VCaP (cell line): Measurements from ENCODE around the gene PRPF6.

Experiments
- H3K27ac ChIP-seq: fragments of 450-650 bp; 2 replicates; pipeline ENCODE4 v1.5.1; 2017
- TF ChIP-seq, protein P1 (sequence below): fragments of 450-650 bp; conservative IDR thresholded peaks from 2 replicates; pipeline ENCODE4 v1.5.1; 2017; ENCODE audit warnings: mild to moderate bottlenecking, moderate library complexity

The PRPF6 gene

DNA sequence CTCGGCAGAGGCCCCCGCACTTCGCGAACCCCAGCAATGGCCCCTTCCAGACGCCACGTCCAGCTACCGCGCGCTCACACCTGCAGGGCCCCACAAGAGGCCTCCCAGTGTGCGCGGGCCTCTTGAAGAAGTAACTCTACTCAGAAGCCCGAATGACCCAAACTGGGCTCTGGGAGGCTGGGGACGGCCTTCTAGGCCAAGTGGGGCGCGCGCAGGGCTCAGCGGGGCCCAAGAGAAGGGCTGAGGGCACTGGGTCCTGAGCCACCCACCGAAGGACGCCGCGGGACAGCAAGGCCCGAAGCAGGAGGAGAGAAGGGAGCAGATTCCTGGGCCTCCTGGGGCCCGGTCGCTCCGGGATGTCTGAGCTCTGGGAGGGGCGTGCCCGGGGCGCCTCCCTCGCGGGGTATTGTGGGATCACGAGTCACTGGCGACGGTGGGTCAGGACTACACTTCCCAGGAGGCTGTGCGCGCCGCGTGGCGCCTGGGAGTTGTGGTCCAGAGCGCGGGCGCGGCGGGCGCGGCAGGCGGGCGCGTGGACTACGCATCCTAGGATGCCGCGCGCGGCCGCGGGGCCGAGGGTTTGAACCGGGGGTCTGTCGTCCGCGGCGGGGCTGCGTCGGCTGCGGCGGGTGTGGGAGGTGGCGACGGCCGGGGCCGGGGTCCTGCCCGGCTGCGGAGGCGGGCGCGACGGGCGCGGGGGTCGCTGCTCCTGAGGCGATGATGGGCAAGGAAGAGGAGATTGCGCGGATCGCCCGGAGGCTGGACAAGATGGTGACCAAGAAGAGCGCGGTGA is 81.9 kb downstream of the PRPF6 start, which contains the start of gene TCEA2:
TCEA2 (plus strand) TSS at position 603 of the 793 bp plus-strand sequence; CDS start at position 718, 115 bp downstream.
- peak within 1 kb of the TSS; percentile 87 for H3K27ac ChIP-seq
- TF ChIP-seq, protein P1, sequence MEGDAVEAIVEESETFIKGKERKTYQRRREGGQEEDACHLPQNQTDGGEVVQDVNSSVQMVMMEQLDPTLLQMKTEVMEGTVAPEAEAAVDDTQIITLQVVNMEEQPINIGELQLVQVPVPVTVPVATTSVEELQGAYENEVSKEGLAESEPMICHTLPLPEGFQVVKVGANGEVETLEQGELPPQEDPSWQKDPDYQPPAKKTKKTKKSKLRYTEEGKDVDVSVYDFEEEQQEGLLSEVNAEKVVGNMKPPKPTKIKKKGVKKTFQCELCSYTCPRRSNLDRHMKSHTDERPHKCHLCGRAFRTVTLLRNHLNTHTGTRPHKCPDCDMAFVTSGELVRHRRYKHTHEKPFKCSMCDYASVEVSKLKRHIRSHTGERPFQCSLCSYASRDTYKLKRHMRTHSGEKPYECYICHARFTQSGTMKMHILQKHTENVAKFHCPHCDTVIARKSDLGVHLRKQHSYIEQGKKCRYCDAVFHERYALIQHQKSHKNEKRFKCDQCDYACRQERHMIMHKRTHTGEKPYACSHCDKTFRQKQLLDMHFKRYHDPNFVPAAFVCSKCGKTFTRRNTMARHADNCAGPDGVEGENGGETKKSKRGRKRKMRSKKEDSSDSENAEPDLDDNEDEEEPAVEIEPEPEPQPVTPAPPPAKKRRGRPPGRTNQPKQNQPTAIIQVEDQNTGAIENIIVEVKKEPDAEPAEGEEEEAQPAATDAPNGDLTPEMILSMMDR: no peak

DNA sequence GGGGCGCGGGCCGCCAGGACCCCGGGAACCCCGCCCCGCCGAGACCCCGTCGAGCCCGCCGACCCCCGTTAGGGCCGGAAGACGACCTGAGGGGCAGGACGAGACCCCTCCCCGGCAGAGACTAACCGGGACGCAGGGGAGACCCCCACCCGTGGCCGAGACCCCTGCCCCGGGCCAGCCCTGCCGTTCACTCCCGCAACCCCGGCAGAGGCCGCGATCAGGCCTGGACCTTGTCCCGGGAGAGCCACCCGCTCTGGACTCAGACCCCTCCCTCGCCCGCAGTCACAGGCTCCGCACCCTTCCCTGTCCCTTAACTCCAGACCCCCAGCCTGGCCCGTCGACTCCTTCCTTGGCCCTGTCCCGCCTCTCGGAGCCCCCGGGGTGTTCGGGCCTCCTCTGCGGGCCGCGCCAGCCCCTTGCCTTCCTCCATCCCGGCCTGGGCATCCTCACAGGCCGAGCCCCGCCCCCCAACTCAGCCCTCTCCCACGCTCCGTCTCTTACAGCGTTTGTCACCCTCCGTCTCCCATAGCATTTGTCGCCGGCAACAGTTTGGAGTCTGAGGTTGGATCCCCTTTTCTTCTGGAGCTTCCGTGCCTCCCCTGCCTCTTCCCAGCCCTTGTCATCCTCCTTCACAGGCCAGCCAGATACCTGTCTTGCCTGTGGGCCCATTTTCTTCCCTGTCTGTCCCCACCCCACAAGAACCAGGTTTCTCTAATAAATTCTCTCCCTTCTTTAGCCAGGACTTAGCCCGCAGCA is 82.6 kb downstream of the PRPF6 start:
- TF ChIP-seq, protein P1: no peak
- H3K27ac ChIP-seq: peak overlapping the region; percentile 87

DNA sequence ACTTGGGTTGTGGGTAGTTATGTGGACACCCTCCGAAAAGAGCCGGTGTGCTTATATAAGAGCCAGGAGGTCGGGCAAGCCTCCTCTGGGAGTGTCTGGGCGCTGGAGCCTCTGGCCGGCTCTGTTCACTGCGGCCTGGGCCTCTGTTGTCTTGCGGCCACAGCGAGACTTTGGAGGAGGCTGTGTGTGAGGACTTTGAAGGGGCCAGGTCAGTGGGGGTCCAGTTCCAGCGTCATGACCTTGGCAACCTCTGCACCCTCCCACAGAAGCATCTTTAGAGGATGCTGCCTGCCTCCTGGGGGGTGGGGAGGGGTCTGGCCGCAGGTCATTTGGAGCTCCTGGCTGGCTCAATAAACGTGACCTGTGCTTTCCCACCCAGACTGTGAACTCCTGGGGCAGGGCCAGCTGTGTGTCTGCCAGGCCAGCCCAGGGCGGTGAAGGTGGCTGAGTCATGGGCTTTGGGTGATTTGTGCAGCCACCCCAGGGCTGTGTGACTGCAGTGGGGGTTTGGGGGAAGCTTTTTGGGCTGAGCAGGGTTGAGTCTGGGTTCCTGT is 83.3 kb downstream of the PRPF6 start:
- H3K27ac ChIP-seq: peak overlapping the region; percentile 87; the same call in 1 of the 2 replicates
- TF ChIP-seq, protein P1: no peak

DNA sequence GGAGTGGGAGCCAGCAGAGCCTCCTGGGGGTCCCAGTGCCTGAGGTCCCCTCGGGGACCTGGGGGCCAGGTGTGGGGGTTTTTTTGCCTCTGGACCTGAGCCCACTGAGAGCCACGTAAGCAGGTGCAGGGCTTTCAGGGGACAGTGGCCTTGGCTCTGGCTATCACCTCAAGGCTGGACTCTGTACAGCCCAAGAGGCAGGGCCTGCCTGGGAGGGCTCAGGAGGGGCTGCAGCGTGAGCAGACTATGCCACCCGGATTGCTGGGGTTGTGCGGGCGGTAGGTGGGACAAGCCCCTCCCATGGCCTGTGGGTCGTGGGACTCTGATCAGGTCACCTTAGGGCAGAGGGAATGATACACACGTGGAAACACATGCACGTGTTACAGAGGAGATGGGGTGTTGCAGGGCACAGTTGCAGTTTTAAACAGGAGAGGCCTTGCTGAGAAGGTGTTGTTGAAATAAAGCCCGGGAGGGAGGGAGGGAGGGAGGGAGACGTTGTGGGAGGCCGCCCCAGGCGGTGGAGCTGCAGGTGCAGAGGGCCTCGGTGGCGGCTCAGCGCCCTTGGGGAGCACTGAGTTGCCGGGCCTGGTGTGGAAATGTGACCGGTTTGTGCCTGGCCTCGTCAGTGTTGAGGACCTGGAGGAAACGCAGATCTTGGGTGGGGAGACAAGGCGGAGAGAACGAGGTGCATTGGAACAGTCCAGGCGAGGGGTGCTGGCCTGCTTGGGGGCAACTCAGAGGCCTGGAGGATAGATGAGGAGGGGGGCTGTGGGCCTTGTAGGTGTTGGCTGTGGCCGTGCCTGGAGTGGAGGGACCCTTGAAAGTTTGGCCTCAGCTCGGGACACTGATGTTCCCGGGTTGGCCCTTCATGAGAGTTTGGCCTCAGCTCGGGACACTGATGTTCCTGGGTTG is 84.4 kb downstream of the PRPF6 start:
- H3K27ac ChIP-seq: no peak overlapping the region
- TF ChIP-seq, protein P1: no peak

DNA sequence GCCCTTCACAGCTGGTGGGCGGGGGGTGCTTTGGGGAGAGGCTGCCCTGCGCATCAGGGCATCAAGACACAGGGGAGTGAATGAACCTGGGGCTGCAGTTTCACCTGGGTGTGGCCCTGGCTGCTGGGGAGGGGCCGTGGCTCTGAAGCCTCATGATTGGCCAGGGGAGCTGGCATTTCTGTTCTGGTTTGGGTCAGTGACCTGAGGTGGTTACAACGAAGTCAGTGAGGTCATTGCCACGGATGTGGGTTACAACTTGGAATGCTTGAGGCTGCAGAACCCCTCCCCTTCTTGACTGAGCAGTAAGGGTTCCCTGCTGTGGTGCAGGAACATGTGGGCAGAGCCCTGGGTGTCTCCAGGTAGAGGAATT is 85.0 kb downstream of the PRPF6 start:
- no peak overlapping the region for H3K27ac ChIP-seq
- TF ChIP-seq, protein P1: no peak

DNA sequence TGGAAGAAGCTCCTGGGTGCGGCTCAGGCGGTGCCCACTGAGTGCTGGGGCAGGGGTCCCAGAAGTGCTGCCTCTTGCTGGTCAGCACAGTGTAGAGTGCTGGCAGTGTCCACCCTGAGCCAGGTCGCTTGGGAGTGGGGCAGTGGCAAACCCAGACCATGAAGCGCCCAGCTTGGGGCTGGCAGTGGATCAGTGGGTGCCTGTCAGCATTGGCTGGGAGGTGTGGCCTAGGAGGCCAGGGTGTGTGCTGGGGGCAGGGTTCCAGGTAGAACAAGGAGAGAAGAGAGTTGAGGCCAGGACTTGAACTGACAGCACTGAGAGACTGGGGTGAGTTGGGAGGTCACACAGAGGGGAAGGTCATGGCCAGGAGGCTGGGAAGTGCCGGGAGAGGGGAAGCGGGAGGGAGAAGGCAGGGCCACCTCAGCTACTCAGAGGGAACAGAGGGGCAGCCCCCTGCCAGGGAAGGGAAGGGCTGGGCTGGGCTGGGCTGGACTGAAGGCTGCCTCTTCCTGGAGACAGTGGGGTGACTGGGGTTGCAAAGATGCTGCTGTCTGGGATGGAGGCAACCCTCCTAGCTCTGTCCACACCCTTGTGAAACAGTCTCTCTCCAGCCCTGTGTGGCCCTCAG is 86.2 kb downstream of the PRPF6 start:
- no peak overlapping the region for H3K27ac ChIP-seq
- TF ChIP-seq, protein P1: no peak
